ENCODE results near the gene NTPCR. TPM values are rescaled to one million over a fixed set of nuclear protein-coding genes. Genes with fewer than 3 reads are reported as not detected.

NTPCR gene
- total RNA-seq = 10 to 100 TPM; 30.4 to 35.0 TPM

- H3K36me3 Mint-ChIP-seq (ENCODE audit: low read depth) = peaks cover 2% of the 10 kb centered on the region
- TF ChIP-seq CTCF (IDR thresholded peaks at IDR 0.05) = no peak
- H3K27ac Mint-ChIP-seq = peak within 1 kb of the TSS; percentile 95
- peak within 1 kb of the TSS; percentile 96 for H3K4me3 Mint-ChIP-seq
- H3K9me3 Mint-ChIP-seq = no peaks in the 10 kb centered on the region
- peaks cover 37% of the 10 kb centered on the region for H3K4me1 Mint-ChIP-seq (ENCODE audit: low read depth)
- no peaks in the 10 kb centered on the region for H3K27me3 Mint-ChIP-seq
- ChIA-PET CTCF (interaction anchor here (0.7 to 3.1 kb wide), 3 partner anchors 15 to 323 kb away, joined by 3 to 17 read pairs (median 6); no protein-coding TSS in a partner anchor), POLR2A (interaction anchor here (0.7 kb wide), 1 partner anchor 22 kb away, joined by 3 read pairs; no protein-coding TSS in a partner anchor)
- DNase-seq = peak; percentile 95
- ATAC-seq = peak; percentile 98
- intact Hi-C loops (cut with micrococcal nuclease) = loop anchor here (10.0 kb wide), 1 partner anchor 316 kb away; the partner anchor contains the start of gene SIPA1L2
Observed at GRCh38 chr1:232950197-232951176, at the start of gene NTPCR. Gene NTPCR, plus strand, starts transcription at chr1:232950611. Its CDS starts 100 bp downstream, at chr1:232950711.

- H3K27ac Mint-ChIP-seq = no peak overlapping the region
- no peaks in the 10 kb centered on the region for H3K9me3 Mint-ChIP-seq
- no peak for DNase-seq
- POLR2A ChIA-PET = interaction anchor here (0.9 kb wide), 1 partner anchor 24 kb away, joined by 3 read pairs; no protein-coding TSS in a partner anchor
- no peak for TF ChIP-seq CTCF (IDR thresholded peaks at IDR 0.05)
- peaks cover 8% of the 10 kb centered on the region for H3K4me1 Mint-ChIP-seq (ENCODE audit: low read depth)
- H3K4me3 Mint-ChIP-seq = no peak overlapping the region
- CTCF ChIA-PET = interaction anchor here (1.0 kb wide), 1 partner anchor 21 kb away, joined by 3 read pairs; no protein-coding TSS in a partner anchor
- intact Hi-C loops (cut with micrococcal nuclease) = no loop called here
- no peaks in the 10 kb centered on the region for H3K36me3 Mint-ChIP-seq (ENCODE audit: low read depth)
- ATAC-seq = no peak
- H3K27me3 Mint-ChIP-seq = peaks cover 2% of the 10 kb centered on the region
Observed at GRCh38 chr1:232900818-232901217, 49.6 kb upstream of the NTPCR start.

GRCh38 chr1:232901255-232901654, 49.2 kb upstream of the NTPCR start:
- H3K27me3 Mint-ChIP-seq = peaks cover 2% of the 10 kb centered on the region
- H3K36me3 Mint-ChIP-seq (ENCODE audit: low read depth) = no peaks in the 10 kb centered on the region
- ATAC-seq = no peak
- ChIA-PET POLR2A (interaction anchor here (0.9 kb wide), 1 partner anchor 24 kb away, joined by 3 read pairs; no protein-coding TSS in a partner anchor), CTCF (no interaction called here)
- H3K4me3 Mint-ChIP-seq = no peak overlapping the region
- no peak for TF ChIP-seq CTCF (IDR thresholded peaks at IDR 0.05)
- DNase-seq = no peak
- H3K4me1 Mint-ChIP-seq (ENCODE audit: low read depth) = peaks cover 8% of the 10 kb centered on the region
- intact Hi-C loops (cut with micrococcal nuclease) = no loop called here
- no peaks in the 10 kb centered on the region for H3K9me3 Mint-ChIP-seq
- H3K27ac Mint-ChIP-seq = no peak overlapping the region

- intact Hi-C loops (cut with micrococcal nuclease) = no loop called here
- no peak for TF ChIP-seq CTCF (IDR thresholded peaks at IDR 0.05)
- POLR2A ChIA-PET = no interaction called here
- CTCF ChIA-PET = interaction anchor here (1.4 kb wide), 1 partner anchor 20 kb away, joined by 3 read pairs; no protein-coding TSS in a partner anchor
- DNase-seq (no peak), ATAC-seq (no peak)
- Mint-ChIP-seq H3K27ac (no peak overlapping the region), H3K9me3 (no peaks in the 10 kb centered on the region), H3K27me3 (peaks cover 5% of the 10 kb centered on the region), H3K4me3 (no peak overlapping the region), H3K4me1 (ENCODE audit: low read depth) (peaks cover 8% of the 10 kb centered on the region), H3K36me3 (ENCODE audit: low read depth) (no peaks in the 10 kb centered on the region)
Observed at GRCh38 chr1:232902774-232903350, 47.5 kb upstream of the NTPCR start.
